HepG2 (cell line): ENCODE data around the gene COLGALT1. TPM values are rescaled to one million over a fixed set of nuclear protein-coding genes. Genes with fewer than 3 reads are reported as not detected.

Experiments
- ATAC-seq: fragments of 200-7000 bp; cut with Tn5 transposase; 3 replicates; pipeline ENCODE4 v1.9.1; 2020; ENCODE audit warnings: mild to moderate bottlenecking, moderate library complexity
- BruUV-seq: library from RNA; stranded (reverse); fragments of 400-500 nt; replicated peaks from 2 replicates; lab custom pipeline; 2021; lab: Mats Ljungman, UMichigan
- CTCF ChIA-PET: fragments of 300-600 bp; formaldehyde crosslinking; extraction: SDS; loops from one replicate; lab custom pipeline; 2021; ENCODE audit warnings: low total read pairs, inconsistent platforms, low intra/inter-chr PET ratio; lab: Yijun Ruan, JAX
- POLR2A ChIA-PET: fragments of 350-600 bp; sonication (Branson Sonifier 250); formaldehyde crosslinking; loops from one replicate; lab custom pipeline; 2020; ENCODE audit warnings: antibody characterized with exemption, inconsistent platforms; lab: Yijun Ruan, JAX
- DNase-seq: peaks from one replicate; pipeline ENCODE4 v3.0.0-alpha.2; 2015; ENCODE audit warnings: low spot score
- FAIRE-seq: peaks from 3 replicates; lab custom pipeline; 2011; peaks lifted over from hg19 to GRCh38; lab: Jason Lieb, UNC
- H2AFZ ChIP-seq: one replicate; pipeline ENCODE4 v1.6.1; 2011; ENCODE audit warnings: low read length, inconsistent platforms
- H3K27ac ChIP-seq: fragments of 300-600 bp; 3 replicates; pipeline ENCODE4 v1.8.0; 2011; ENCODE audit warnings: mixed run types, mild to moderate bottlenecking, mixed read lengths, low read length, inconsistent platforms; ENCODE audit not compliant: insufficient read depth; ENCODE audit errors: extremely low read length
- H3K27me3 ChIP-seq, 2 experiments: fragments of 200-600 bp in 1 of 2; 2 replicates in 1 of 2; 3 replicates in 1 of 2; pipeline versions ENCODE4 v1.6.0 to v1.8.0; 2011; ENCODE audit warnings: low read length in 2 of 2, mild to moderate bottlenecking in 2 of 2, moderate library complexity in 2 of 2, inconsistent platforms in 1 of 2; ENCODE audit not compliant: insufficient read depth in 2 of 2, control insufficient read depth in 1 of 2
- H3K36me3 ChIP-seq, 2 experiments: fragments of 200-600 bp in 1 of 2; replicated peaks in 1 of 2; 2 replicates in 1 of 2; 3 replicates in 1 of 2; pipeline versions ENCODE4 v1.5.1 to v1.8.0; 2011; ENCODE audit warnings: low read length in 2 of 2, inconsistent platforms in 1 of 2; ENCODE audit not compliant: insufficient read depth in 2 of 2, control insufficient read depth in 1 of 2
- H3K4me1 ChIP-seq: 2 replicates; pipeline ENCODE4 v1.5.1; 2012; ENCODE audit warnings: low read length, inconsistent platforms; ENCODE audit not compliant: insufficient read depth
- H3K4me2 ChIP-seq: 2 replicates; pipeline ENCODE4 v1.6.0; 2011; ENCODE audit warnings: low read depth, low read length, inconsistent platforms
- H3K4me3 ChIP-seq, 3 experiments: fragments of 200-600 bp in 1 of 3; sonication (generic), shearing (Covaris generic) in 1 of 3; replicated peaks in 1 of 3; 2 replicates each; pipeline ENCODE4 v1.5.1; 2011 to 2016; ENCODE audit warnings: low read length in 3 of 3, inconsistent platforms in 2 of 3, low read depth in 2 of 3, mild to moderate bottlenecking in 2 of 3, control low read depth in 1 of 3, mixed read lengths in 1 of 3; ENCODE audit not compliant: insufficient read depth in 1 of 3
- H3K79me2 ChIP-seq: one replicate; pipeline ENCODE4 v1.6.1; 2011; ENCODE audit warnings: low read length, inconsistent platforms; ENCODE audit not compliant: insufficient read depth
- H3K9ac ChIP-seq: 2 replicates; pipeline ENCODE4 v1.6.0; 2011; ENCODE audit warnings: mild to moderate bottlenecking, low read depth, low read length, inconsistent platforms; ENCODE audit not compliant: insufficient read depth
- H3K9me3 ChIP-seq: 2 replicates; pipeline ENCODE4 v1.5.1; 2012; ENCODE audit warnings: mild to moderate bottlenecking, low read length
- H4K20me1 ChIP-seq: 2 replicates; pipeline ENCODE4 v1.6.0; 2011; ENCODE audit warnings: inconsistent platforms, mild to moderate bottlenecking, low read length, moderate library complexity; ENCODE audit not compliant: insufficient read depth
- HHEX ChIP-seq: IDR thresholded peaks from 2 replicates; pipeline ENCODE4 v1.6.1; 2016; ENCODE audit warnings: control low read depth
- HNRNPK ChIP-seq: fragments of 200-400 bp; formaldehyde crosslinking; IDR thresholded peaks from 2 replicates; pipeline ENCODE4 v1.6.1; 2018; ENCODE audit warnings: low read length, low read depth, moderate library complexity, mild to moderate bottlenecking; ENCODE audit not compliant: poor library complexity, severe bottlenecking
- KDM5A ChIP-seq: fragments of 200-600 bp; sonication (generic); IDR thresholded peaks from 2 replicates; pipeline ENCODE4 v1.7.0; 2018; ENCODE audit warnings: antibody characterized with exemption, mild to moderate bottlenecking, low read length, borderline replicate concordance
- PHF5A ChIP-seq: IDR thresholded peaks from one replicate; pipeline ENCODE4 v1.6.1; 2018; ENCODE audit warnings: low read depth, missing genetic modification reagents; ENCODE audit not compliant: unreplicated experiment
- RAD51 ChIP-seq: fragments of 450-650 bp; IDR thresholded peaks from 2 replicates; pipeline ENCODE4 v1.6.1; 2016; ENCODE audit warnings: borderline replicate concordance
- SRSF4 ChIP-seq: fragments of 200-400 bp; formaldehyde crosslinking; IDR thresholded peaks from one replicate; pipeline ENCODE4 v1.6.1; 2018; ENCODE audit warnings: mild to moderate bottlenecking, low read depth, low read length, moderate library complexity; ENCODE audit not compliant: poor library complexity, severe bottlenecking
- ZFX ChIP-seq: sonication (generic); formaldehyde crosslinking; IDR thresholded peaks from 2 replicates; pipeline ENCODE4 v1.4.0; 2020; ENCODE audit warnings: mild to moderate bottlenecking, low read depth, missing genetic modification reagents, moderate library complexity
- ZNF329 ChIP-seq: sonication (generic); formaldehyde crosslinking; IDR thresholded peaks from 2 replicates; pipeline ENCODE4 v1.9.0; 2021; ENCODE audit warnings: low read depth, mild to moderate bottlenecking, missing genetic modification reagents
- ZNF761 ChIP-seq: sonication (generic); formaldehyde crosslinking; conservative IDR thresholded peaks from 2 replicates; pipeline ENCODE4 v1.4.0; 2020; ENCODE audit warnings: mild to moderate bottlenecking, missing genetic modification reagents
- WGBS: methylation state at CpG from one replicate; pipeline ENCODE4 v1.1.6; 2017; ENCODE audit warnings: low lambda C conversion rate; 5-methylcytosine and 5-hydroxymethylcytosine counted together
- in situ Hi-C: cut with HindIII; loops from 2 replicates; pipeline ENCODE4 v1.10.0; 2017; ENCODE audit warnings: low pct_unique_long_range_greater_than_20kb; ENCODE audit not compliant: extremely low pct_ligation_motif_present
- intact Hi-C: fragments of 100-400 bp; cut with micrococcal nuclease; formaldehyde crosslinking; loops from one replicate; pipeline ENCODE4 v1.10.0; 2022; ENCODE audit not compliant: unreplicated experiment
- polyA plus RNA-seq, 8 experiments: library from polyadenylated mRNA; depleted of rRNA in 3 of 8; stranded (reverse) in 7 of 8; unstranded in 1 of 8; fragments of >200 nt; fragmentation: Illumina TruSeq in 4 of 8; extraction: Trizol in 4 of 8; gene quantifications; 2 replicates each; pipeline versions ENCODE4 v1.2.1 to v1.2.3, GENCODE V29; 2011 to 2016; ENCODE audit warnings: low read depth in 4 of 8, missing spikeins in 1 of 8, mixed read lengths in 1 of 8; ENCODE audit not compliant: insufficient read depth in 1 of 8
- total RNA-seq, 5 experiments: library from RNA; depleted of rRNA; stranded (reverse); fragments of >200 nt; fragmentation: Illumina TruSeq; extraction: Trizol; gene quantifications; 2 replicates each; pipeline ENCODE4 v1.2.3, GENCODE V29; 2016; ENCODE audit warnings: low read depth in 1 of 5
- TF ChIP-seq, protein P1 (sequence below): IDR thresholded peaks from 2 replicates; pipeline ENCODE4 v1.4.0; 2020; ENCODE audit warnings: mild to moderate bottlenecking, missing genetic modification reagents
- TF ChIP-seq, protein P2 (sequence below): sonication (generic); formaldehyde crosslinking; IDR thresholded peaks from 2 replicates; pipeline ENCODE4 v1.4.0; 2020; ENCODE audit warnings: missing genetic modification reagents
- TF ChIP-seq, protein P3 (sequence below), 2 experiments: sonication (generic) in 1 of 2; formaldehyde crosslinking in 1 of 2; IDR thresholded peaks; 2 replicates each; pipeline versions ENCODE4 v1.6.1 to v1.9.0; 2014 to 2022; ENCODE audit warnings: antibody characterized with exemption in 1 of 2, borderline replicate concordance in 1 of 2, inconsistent platforms in 1 of 2, low read depth in 1 of 2, missing genetic modification reagents in 1 of 2

COLGALT1 gene
- total and polyA plus RNA-seq, 2 of the 13 experiments (the other 11 are each of a cell fraction or from before 2014, with no cell fraction given) = 58.0 to 211 TPM

DNA sequence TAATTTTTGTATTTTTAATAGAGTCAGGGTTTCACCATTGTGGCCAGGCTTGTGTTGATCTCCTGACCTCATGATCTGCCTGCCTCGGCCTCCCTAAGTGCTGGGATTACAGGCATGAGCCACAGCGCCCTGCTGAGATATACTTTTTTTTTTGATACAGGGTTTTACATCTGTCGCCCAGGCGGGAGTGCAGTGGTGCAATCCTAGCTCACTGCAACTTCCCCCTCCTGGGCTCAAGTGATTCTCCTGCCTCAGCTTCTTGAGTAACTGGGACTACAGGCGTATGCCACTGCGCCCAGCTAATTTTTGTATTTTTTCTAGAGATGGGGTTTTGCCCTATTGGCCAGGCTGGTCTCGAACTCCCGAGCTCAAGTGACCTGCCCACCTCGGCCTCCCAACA lies 2.0 kb downstream of the COLGALT1 start:
- no peak overlapping the region for H3K4me3 ChIP-seq
- no peak overlapping the region for H3K4me2 ChIP-seq
- H3K79me2 ChIP-seq = peaks cover 15% of the 10 kb centered on the region
- FAIRE-seq = no peak
- no peaks in the 10 kb centered on the region for H4K20me1 ChIP-seq
- no peaks in the 10 kb centered on the region for H3K9me3 ChIP-seq
- H3K27me3 ChIP-seq = no peaks in the 10 kb centered on the region
- DNase-seq = no peak
- POLR2A ChIA-PET = interaction anchor here (1.6 kb wide), 1 partner anchor 16 kb away, joined by 3 read pairs; no protein-coding TSS in a partner anchor
- CTCF ChIA-PET = no interaction called here
- H2AFZ ChIP-seq = no peak overlapping the region
- no peak overlapping the region for H3K9ac ChIP-seq
- no peak overlapping the region for H3K27ac ChIP-seq
- ATAC-seq = no peak
- H3K36me3 ChIP-seq = peaks cover 14 to 25% of the 10 kb centered on the region in 2 experiments
- intact Hi-C loops = no loop called here
- WGBS = 95% methylated on average over 9 of the region's 9 CpGs
- in situ Hi-C loops = no loop called here
- peaks cover 25% of the 10 kb centered on the region for H3K4me1 ChIP-seq
- no TSS peak for BruUV-seq
- TF ChIP-seq KDM5A (no peak), PHF5A (CRISPR knock-in tag) (no peak), HNRNPK (no peak), SRSF4 (no peak), HHEX (CRISPR knock-in tag) (no peak), RAD51 (no peak), ZFX (CRISPR knock-in tag) (no peak), ZNF329 (CRISPR knock-in tag) (no peak), ZNF761 (CRISPR knock-in tag) (no peak)
- TF ChIP-seq, protein P1, sequence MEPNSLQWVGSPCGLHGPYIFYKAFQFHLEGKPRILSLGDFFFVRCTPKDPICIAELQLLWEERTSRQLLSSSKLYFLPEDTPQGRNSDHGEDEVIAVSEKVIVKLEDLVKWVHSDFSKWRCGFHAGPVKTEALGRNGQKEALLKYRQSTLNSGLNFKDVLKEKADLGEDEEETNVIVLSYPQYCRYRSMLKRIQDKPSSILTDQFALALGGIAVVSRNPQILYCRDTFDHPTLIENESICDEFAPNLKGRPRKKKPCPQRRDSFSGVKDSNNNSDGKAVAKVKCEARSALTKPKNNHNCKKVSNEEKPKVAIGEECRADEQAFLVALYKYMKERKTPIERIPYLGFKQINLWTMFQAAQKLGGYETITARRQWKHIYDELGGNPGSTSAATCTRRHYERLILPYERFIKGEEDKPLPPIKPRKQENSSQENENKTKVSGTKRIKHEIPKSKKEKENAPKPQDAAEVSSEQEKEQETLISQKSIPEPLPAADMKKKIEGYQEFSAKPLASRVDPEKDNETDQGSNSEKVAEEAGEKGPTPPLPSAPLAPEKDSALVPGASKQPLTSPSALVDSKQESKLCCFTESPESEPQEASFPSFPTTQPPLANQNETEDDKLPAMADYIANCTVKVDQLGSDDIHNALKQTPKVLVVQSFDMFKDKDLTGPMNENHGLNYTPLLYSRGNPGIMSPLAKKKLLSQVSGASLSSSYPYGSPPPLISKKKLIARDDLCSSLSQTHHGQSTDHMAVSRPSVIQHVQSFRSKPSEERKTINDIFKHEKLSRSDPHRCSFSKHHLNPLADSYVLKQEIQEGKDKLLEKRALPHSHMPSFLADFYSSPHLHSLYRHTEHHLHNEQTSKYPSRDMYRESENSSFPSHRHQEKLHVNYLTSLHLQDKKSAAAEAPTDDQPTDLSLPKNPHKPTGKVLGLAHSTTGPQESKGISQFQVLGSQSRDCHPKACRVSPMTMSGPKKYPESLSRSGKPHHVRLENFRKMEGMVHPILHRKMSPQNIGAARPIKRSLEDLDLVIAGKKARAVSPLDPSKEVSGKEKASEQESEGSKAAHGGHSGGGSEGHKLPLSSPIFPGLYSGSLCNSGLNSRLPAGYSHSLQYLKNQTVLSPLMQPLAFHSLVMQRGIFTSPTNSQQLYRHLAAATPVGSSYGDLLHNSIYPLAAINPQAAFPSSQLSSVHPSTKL (CRISPR knock-in tag) = no peak
- TF ChIP-seq, protein P2, sequence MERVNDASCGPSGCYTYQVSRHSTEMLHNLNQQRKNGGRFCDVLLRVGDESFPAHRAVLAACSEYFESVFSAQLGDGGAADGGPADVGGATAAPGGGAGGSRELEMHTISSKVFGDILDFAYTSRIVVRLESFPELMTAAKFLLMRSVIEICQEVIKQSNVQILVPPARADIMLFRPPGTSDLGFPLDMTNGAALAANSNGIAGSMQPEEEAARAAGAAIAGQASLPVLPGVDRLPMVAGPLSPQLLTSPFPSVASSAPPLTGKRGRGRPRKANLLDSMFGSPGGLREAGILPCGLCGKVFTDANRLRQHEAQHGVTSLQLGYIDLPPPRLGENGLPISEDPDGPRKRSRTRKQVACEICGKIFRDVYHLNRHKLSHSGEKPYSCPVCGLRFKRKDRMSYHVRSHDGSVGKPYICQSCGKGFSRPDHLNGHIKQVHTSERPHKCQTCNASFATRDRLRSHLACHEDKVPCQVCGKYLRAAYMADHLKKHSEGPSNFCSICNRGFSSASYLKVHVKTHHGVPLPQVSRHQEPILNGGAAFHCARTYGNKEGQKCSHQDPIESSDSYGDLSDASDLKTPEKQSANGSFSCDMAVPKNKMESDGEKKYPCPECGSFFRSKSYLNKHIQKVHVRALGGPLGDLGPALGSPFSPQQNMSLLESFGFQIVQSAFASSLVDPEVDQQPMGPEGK (CRISPR knock-in tag) = no peak
- TF ChIP-seq, protein P3, sequence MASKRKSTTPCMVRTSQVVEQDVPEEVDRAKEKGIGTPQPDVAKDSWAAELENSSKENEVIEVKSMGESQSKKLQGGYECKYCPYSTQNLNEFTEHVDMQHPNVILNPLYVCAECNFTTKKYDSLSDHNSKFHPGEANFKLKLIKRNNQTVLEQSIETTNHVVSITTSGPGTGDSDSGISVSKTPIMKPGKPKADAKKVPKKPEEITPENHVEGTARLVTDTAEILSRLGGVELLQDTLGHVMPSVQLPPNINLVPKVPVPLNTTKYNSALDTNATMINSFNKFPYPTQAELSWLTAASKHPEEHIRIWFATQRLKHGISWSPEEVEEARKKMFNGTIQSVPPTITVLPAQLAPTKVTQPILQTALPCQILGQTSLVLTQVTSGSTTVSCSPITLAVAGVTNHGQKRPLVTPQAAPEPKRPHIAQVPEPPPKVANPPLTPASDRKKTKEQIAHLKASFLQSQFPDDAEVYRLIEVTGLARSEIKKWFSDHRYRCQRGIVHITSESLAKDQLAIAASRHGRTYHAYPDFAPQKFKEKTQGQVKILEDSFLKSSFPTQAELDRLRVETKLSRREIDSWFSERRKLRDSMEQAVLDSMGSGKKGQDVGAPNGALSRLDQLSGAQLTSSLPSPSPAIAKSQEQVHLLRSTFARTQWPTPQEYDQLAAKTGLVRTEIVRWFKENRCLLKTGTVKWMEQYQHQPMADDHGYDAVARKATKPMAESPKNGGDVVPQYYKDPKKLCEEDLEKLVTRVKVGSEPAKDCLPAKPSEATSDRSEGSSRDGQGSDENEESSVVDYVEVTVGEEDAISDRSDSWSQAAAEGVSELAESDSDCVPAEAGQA (IDR thresholded peaks at IDR 0.05; ENCODE audit: low read depth) = no peak
- TF ChIP-seq, protein P3 (CRISPR knock-in tag; IDR thresholded peaks at IDR 0.05; ENCODE audit: borderline replicate concordance) = no peak
